Calu3 (cell line): Measurements from ENCODE around the gene RFLNA. TPM values are rescaled to one million over a fixed set of nuclear protein-coding genes. Genes with fewer than 3 reads are reported as not detected.

ENCODE experiments used
- BruUV-seq: library from RNA; stranded (reverse); fragments of 400-500 nt; replicated peaks from 2 replicates; lab custom pipeline; 2021; lab: Mats Ljungman, UMichigan
- CTCF ChIA-PET: fragments of 300-600 bp; sonication (Branson Sonifier 250); formaldehyde crosslinking; loops from one replicate; lab custom pipeline; 2022; ENCODE audit warnings: antibody characterized with exemption; lab: Charles Lee
- DNase-seq: peaks from one replicate; pipeline ENCODE4 v3.0.0; 2022
- H3K27ac Mint-ChIP-seq: one replicate; pipeline ENCODE4 v1.8.0; 2022; ENCODE audit warnings: mixed read lengths; ENCODE audit not compliant: unreplicated experiment
- H3K27me3 Mint-ChIP-seq: one replicate; pipeline ENCODE4 v1.8.0; 2022; ENCODE audit warnings: mixed read lengths; ENCODE audit not compliant: unreplicated experiment
- H3K36me3 Mint-ChIP-seq: one replicate; pipeline ENCODE4 v1.8.0; 2022; ENCODE audit warnings: mild to moderate bottlenecking, moderate library complexity, mixed read lengths; ENCODE audit not compliant: insufficient read depth, unreplicated experiment
- H3K4me1 Mint-ChIP-seq: one replicate; pipeline ENCODE4 v1.8.0; 2022; ENCODE audit warnings: mild to moderate bottlenecking, low read depth, mixed read lengths; ENCODE audit not compliant: unreplicated experiment
- H3K4me3 Mint-ChIP-seq: one replicate; pipeline ENCODE4 v1.8.0; 2022; ENCODE audit warnings: mild to moderate bottlenecking, low read depth, moderate library complexity, mixed read lengths; ENCODE audit not compliant: unreplicated experiment
- H3K9me3 Mint-ChIP-seq: one replicate; pipeline ENCODE4 v1.8.0; 2022; ENCODE audit warnings: low read depth, mixed read lengths; ENCODE audit not compliant: unreplicated experiment
- intact Hi-C: fragments of 100-400 bp; cut with micrococcal nuclease; formaldehyde crosslinking; loops from one replicate; pipeline ENCODE4 v1.10.0; 2022; ENCODE audit not compliant: unreplicated experiment
- total RNA-seq: library from RNA; stranded (reverse); gene quantifications from 2 replicates; pipeline ENCODE4 v1.2.3, GENCODE V29; 2022
- TF ChIP-seq, protein P1 (sequence below): fragments of 200-600 bp; IDR thresholded peaks from one replicate; pipeline ENCODE4 v1.8.0; 2022; ENCODE audit warnings: antibody characterized with exemption; ENCODE audit not compliant: unreplicated experiment

Gene RFLNA
- total RNA-seq, 1 experiment from 2014 or later = not detected

GRCh38 chr12:124318278-124319020 lies 23.6 kb downstream of the RFLNA start:
- intact Hi-C loops = no loop called here
- Mint-ChIP-seq H3K9me3 (no peaks in the 10 kb centered on the region), H3K36me3 (peaks cover 14% of the 10 kb centered on the region), H3K27ac (no peak overlapping the region), H3K27me3 (peaks cover 54% of the 10 kb centered on the region), H3K4me3 (no peak overlapping the region), H3K4me1 (no peaks in the 10 kb centered on the region)
- no peak for DNase-seq
- CTCF ChIA-PET = interaction anchor here (0.6 kb wide), 1 partner anchor 519 kb away, joined by 3 read pairs; no protein-coding TSS in a partner anchor
- no TSS peak for BruUV-seq
- TF ChIP-seq, protein P1, sequence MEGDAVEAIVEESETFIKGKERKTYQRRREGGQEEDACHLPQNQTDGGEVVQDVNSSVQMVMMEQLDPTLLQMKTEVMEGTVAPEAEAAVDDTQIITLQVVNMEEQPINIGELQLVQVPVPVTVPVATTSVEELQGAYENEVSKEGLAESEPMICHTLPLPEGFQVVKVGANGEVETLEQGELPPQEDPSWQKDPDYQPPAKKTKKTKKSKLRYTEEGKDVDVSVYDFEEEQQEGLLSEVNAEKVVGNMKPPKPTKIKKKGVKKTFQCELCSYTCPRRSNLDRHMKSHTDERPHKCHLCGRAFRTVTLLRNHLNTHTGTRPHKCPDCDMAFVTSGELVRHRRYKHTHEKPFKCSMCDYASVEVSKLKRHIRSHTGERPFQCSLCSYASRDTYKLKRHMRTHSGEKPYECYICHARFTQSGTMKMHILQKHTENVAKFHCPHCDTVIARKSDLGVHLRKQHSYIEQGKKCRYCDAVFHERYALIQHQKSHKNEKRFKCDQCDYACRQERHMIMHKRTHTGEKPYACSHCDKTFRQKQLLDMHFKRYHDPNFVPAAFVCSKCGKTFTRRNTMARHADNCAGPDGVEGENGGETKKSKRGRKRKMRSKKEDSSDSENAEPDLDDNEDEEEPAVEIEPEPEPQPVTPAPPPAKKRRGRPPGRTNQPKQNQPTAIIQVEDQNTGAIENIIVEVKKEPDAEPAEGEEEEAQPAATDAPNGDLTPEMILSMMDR = no peak

DNA sequence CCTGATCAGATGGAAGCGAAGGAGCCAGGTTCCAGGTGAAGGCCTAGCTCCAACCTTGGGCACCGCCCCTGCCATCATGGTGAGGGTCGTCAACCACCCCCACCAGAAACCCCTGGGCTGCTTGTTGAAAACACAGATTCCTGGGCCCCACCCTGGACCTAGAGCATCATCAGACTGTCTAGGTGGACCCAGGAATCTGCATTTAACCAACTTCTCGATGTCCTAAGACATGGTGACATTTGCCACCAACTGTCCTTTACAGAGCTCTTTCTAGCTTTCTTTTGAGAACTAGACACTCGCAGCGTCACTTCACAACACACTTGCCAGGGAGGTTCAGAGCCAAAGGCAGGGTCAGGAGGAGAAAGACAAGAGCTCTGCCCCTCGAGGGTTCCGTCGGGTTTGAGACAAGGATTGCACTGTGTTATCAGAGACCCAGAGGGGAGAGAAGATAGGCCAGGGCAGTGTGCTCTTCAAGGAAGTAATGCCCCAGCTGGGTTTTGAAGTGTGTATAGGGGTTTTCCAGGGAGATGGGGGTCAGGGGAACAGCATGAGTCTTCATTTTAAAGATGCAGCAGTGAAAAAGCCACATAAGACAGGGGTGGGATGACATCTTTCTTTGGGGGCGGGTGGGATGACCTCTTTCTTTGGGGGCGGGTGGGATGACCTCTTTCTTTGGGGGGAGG lies 24.6 kb downstream of the RFLNA start:
- CTCF ChIA-PET = no interaction called here
- no peak for DNase-seq
- Mint-ChIP-seq H3K27ac (no peak overlapping the region), H3K36me3 (peaks cover 24% of the 10 kb centered on the region), H3K4me3 (no peak overlapping the region), H3K9me3 (peaks cover 2% of the 10 kb centered on the region), H3K27me3 (peaks cover 43% of the 10 kb centered on the region), H3K4me1 (no peaks in the 10 kb centered on the region)
- BruUV-seq = no TSS peak
- intact Hi-C loops = no loop called here
- TF ChIP-seq, protein P1 = no peak

GRCh38 chr12:124321040-124321481 lies 26.2 kb downstream of the RFLNA start:
- Mint-ChIP-seq H3K27me3 (peaks cover 41% of the 10 kb centered on the region), H3K4me1 (no peaks in the 10 kb centered on the region), H3K4me3 (no peak overlapping the region), H3K36me3 (peaks cover 32% of the 10 kb centered on the region), H3K27ac (no peak overlapping the region), H3K9me3 (peaks cover 2% of the 10 kb centered on the region)
- DNase-seq = peak; percentile 88
- intact Hi-C loops = loop anchor here (1.0 kb wide), 1 partner anchor 285 kb away; no protein-coding TSS in a partner anchor
- BruUV-seq = no TSS peak
- TF ChIP-seq, protein P1 = peak; percentile 87
- CTCF ChIA-PET = interaction anchor here (1.0 to 1.1 kb wide), 3 partner anchors 231 to 289 kb away, joined by 3 read pairs; no protein-coding TSS in a partner anchor

DNA sequence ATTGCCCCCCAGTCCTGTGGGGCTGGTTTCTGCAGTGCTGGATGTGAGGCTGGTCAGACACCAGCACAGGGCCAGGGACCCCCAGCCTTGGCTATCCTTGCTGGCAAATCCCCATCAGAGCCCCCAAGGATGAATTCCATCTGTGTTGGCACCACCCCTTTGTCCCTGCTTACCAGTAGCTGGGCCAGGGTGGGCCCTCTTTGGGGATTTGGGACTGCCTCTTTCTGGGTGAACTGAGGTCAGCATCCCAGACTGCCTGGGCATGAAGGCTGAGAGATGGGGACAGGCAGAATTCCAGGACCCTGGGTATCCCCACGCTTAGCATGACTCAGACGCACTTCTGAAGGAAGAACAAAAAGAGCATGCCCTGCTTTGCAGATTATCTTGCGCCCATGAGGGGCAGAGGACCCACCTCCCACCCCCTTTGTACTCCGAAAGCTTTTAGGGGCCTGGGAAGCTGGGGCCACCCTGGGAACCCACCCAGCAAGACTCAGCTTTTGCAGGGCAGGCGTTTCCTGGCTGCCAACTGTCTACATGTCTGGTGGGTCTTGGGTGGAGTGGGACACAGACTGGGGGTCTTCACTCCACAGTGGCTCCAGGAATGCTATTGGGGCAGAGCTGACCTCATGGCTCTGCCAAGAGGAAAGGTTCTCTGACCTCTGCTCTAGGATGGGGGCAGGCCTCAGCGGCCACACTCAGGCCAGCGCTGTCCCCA lies 26.8 kb downstream of the RFLNA start:
- CTCF ChIA-PET = interaction anchor here (0.6 to 1.1 kb wide), 3 partner anchors 285 to 448 kb away, joined by 3 read pairs; no protein-coding TSS in a partner anchor
- intact Hi-C loops = loop anchor here (1.0 kb wide), 1 partner anchor 285 kb away; no protein-coding TSS in a partner anchor
- Mint-ChIP-seq H3K4me3 (no peak overlapping the region), H3K9me3 (peaks cover 2% of the 10 kb centered on the region), H3K27me3 (peaks cover 34% of the 10 kb centered on the region), H3K36me3 (peaks cover 32% of the 10 kb centered on the region), H3K27ac (no peak overlapping the region), H3K4me1 (no peaks in the 10 kb centered on the region)
- DNase-seq = no peak
- BruUV-seq = no TSS peak
- TF ChIP-seq, protein P1 = no peak
